Measurements from ENCODE around the gene NFIC. TPM values are rescaled to one million over a fixed set of nuclear protein-coding genes. Genes with fewer than 3 reads are reported as not detected.

Gene NFIC
- total and polyA plus RNA-seq, 4 donors: 12.8 to 100 (median 75.1) TPM

DNA sequence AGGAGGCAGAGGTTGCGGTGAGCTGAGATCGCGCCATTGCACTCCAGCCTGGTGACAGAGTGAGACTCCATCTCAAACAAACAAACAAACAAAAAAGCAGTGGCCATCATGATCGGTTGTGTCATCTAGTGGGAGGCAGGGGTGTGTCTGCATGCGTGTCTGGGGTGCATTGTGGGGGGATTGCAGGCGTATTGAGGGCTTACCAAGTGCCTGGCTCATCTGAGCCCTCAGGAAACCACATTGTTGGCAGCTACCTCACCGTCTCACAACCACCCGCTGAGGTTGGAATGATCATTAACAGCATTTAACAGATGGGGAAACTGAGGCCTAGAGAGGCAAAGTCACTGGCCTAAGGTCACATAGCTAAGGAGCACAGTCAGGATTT lies 30.5 kb downstream of the NFIC start (continued):
- TF ChIP-seq TAF1 (conservative IDR thresholded peaks at IDR 0.05): no peak

- WGBS: 22% methylated on average over 17 of the region's 17 CpGs
- peaks cover 13 to 47% (median 36%) of the 10 kb centered on the region in 4 donors for H3K4me1 ChIP-seq (ENCODE audit: control insufficient read depth in 4 of 4, insufficient read depth in 4 of 4, low read length in 3 of 4)
- peaks cover 0 to 4% (median 0%) of the 10 kb centered on the region in 4 donors for H3K36me3 ChIP-seq (ENCODE audit: control insufficient read depth in 4 of 4, insufficient read depth in 3 of 4, low read depth in 1 of 4, low read length in 3 of 4)
- no peaks in the 10 kb centered on the region for H3K27me3 ChIP-seq (ENCODE audit: control insufficient read depth in 4 of 4, insufficient read depth in 4 of 4, low read length in 3 of 4)
- H3K9ac ChIP-seq (ENCODE audit: low read depth in 1 of 2, low read length in 2 of 2): no peak overlapping the region
- H3K27ac ChIP-seq (ENCODE audit: low read depth in 1 of 2, low read length in 2 of 2): peak overlapping the region; percentile 78 to 90
- no peaks in the 10 kb centered on the region for H3K9me3 ChIP-seq (ENCODE audit: control insufficient read depth in 4 of 4, low read length in 3 of 4)
- TF ChIP-seq, protein P1, sequence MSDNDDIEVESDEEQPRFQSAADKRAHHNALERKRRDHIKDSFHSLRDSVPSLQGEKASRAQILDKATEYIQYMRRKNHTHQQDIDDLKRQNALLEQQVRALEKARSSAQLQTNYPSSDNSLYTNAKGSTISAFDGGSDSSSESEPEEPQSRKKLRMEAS (IDR thresholded peaks at IDR 0.05): no peak
- TF ChIP-seq GABPA (IDR thresholded peaks at IDR 0.05 in 1 of 2, conservative IDR thresholded peaks at IDR 0.05 in 1 of 2): no peak
- no peak for TF ChIP-seq ZBTB33 (IDR thresholded peaks at IDR 0.05)
- no peak for TF ChIP-seq NR2F2 (IDR thresholded peaks at IDR 0.05)
- peak in 1 of 2 donors; percentile 10 for TF ChIP-seq HNF4A (conservative IDR thresholded peaks at IDR 0.05)
- no peak for TF ChIP-seq TAF1 (conservative IDR thresholded peaks at IDR 0.05)
- no peak for TF ChIP-seq HNF4G (IDR thresholded peaks at IDR 0.05)
- TF ChIP-seq RXRA (IDR thresholded peaks at IDR 0.05): peak; percentile 52 to 89
- peak; percentile 37 for TF ChIP-seq SP1 (IDR thresholded peaks at IDR 0.05)
- no peak for TF ChIP-seq RAD21 (IDR thresholded peaks at IDR 0.05)
- H3K4me3 ChIP-seq (ENCODE audit: low read depth in 1 of 3, low read length in 3 of 3): no peak overlapping the region
- no peak for DNase-seq (ENCODE audit: low spot score)
These were observed 31.1 kb downstream of the NFIC start for GRCh38 chr19:3397266-3398022.

GRCh38 chr19:3398114-3398899 lies 31.9 kb downstream of the NFIC start:
- WGBS: 33% methylated on average over 31 of the region's 31 CpGs
- peaks cover 0 to 2% (median 0%) of the 10 kb centered on the region in 4 donors for H3K36me3 ChIP-seq (ENCODE audit: control insufficient read depth in 4 of 4, insufficient read depth in 3 of 4, low read depth in 1 of 4, low read length in 3 of 4)
- peak overlapping the region; percentile 78 to 90 for H3K27ac ChIP-seq (ENCODE audit: low read depth in 1 of 2, low read length in 2 of 2)
- H3K9ac ChIP-seq (ENCODE audit: low read depth in 1 of 2, low read length in 2 of 2): peak overlapping the region in 1 of 2 donors; percentile 40
- H3K4me3 ChIP-seq (ENCODE audit: low read depth in 1 of 3, low read length in 3 of 3): peak overlapping the region in 1 of 3 donors; percentile 16
- DNase-seq (ENCODE audit: low spot score): peak; percentile 48
- H3K27me3 ChIP-seq (ENCODE audit: control insufficient read depth in 4 of 4, insufficient read depth in 4 of 4, low read length in 3 of 4): no peaks in the 10 kb centered on the region
- H3K9me3 ChIP-seq (ENCODE audit: control insufficient read depth in 4 of 4, low read length in 3 of 4): no peaks in the 10 kb centered on the region
- H3K4me1 ChIP-seq (ENCODE audit: control insufficient read depth in 4 of 4, insufficient read depth in 4 of 4, low read length in 3 of 4): peaks cover 13 to 56% (median 41%) of the 10 kb centered on the region in 4 donors
- TF ChIP-seq EGR1 (IDR thresholded peaks at IDR 0.05; ENCODE audit: low read depth in 2 of 2) (no peak), GABPA (IDR thresholded peaks at IDR 0.05 in 1 of 2, conservative IDR thresholded peaks at IDR 0.05 in 1 of 2) (no peak), TAF1 (conservative IDR thresholded peaks at IDR 0.05) (no peak), CTCF (IDR thresholded peaks at IDR 0.05; ENCODE audit: low read depth, low read length, missing input control) (no peak), FOXA1 (IDR thresholded peaks at IDR 0.05) (no peak), RAD21 (IDR thresholded peaks at IDR 0.05) (peak; percentile 9 to 45), FOXA2 (IDR thresholded peaks at IDR 0.05) (no peak), ZBTB33 (IDR thresholded peaks at IDR 0.05) (no peak), YY1 (IDR thresholded peaks at IDR 0.05) (peak; percentile 37), NR2F2 (IDR thresholded peaks at IDR 0.05) (no peak), HNF4G (IDR thresholded peaks at IDR 0.05) (no peak)
- TF ChIP-seq, protein P2, sequence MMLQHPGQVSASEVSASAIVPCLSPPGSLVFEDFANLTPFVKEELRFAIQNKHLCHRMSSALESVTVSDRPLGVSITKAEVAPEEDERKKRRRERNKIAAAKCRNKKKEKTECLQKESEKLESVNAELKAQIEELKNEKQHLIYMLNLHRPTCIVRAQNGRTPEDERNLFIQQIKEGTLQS (IDR thresholded peaks at IDR 0.05): peak; percentile 42
- TF ChIP-seq, protein P1 (IDR thresholded peaks at IDR 0.05): peak; percentile 61
- TF ChIP-seq, protein P3, sequence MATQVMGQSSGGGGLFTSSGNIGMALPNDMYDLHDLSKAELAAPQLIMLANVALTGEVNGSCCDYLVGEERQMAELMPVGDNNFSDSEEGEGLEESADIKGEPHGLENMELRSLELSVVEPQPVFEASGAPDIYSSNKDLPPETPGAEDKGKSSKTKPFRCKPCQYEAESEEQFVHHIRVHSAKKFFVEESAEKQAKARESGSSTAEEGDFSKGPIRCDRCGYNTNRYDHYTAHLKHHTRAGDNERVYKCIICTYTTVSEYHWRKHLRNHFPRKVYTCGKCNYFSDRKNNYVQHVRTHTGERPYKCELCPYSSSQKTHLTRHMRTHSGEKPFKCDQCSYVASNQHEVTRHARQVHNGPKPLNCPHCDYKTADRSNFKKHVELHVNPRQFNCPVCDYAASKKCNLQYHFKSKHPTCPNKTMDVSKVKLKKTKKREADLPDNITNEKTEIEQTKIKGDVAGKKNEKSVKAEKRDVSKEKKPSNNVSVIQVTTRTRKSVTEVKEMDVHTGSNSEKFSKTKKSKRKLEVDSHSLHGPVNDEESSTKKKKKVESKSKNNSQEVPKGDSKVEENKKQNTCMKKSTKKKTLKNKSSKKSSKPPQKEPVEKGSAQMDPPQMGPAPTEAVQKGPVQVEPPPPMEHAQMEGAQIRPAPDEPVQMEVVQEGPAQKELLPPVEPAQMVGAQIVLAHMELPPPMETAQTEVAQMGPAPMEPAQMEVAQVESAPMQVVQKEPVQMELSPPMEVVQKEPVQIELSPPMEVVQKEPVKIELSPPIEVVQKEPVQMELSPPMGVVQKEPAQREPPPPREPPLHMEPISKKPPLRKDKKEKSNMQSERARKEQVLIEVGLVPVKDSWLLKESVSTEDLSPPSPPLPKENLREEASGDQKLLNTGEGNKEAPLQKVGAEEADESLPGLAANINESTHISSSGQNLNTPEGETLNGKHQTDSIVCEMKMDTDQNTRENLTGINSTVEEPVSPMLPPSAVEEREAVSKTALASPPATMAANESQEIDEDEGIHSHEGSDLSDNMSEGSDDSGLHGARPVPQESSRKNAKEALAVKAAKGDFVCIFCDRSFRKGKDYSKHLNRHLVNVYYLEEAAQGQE (IDR thresholded peaks at IDR 0.05): no peak
